H1 (cell line): ENCODE measurements around the gene PRKN.

Experiments
- CBX5 ChIP-seq: fragments of 300-800, 300-1000 bp; sonication (generic); IDR thresholded peaks from 2 replicates; pipeline ENCODE4 v1.7.1; 2016; ENCODE audit warnings: antibody characterized with exemption, low read length, low read depth
- CHD2 ChIP-seq: IDR thresholded peaks from 2 replicates; pipeline ENCODE4 v1.6.1; 2012; ENCODE audit warnings: low read length, improper control_type of control experiment
- CREB1 ChIP-seq: IDR thresholded peaks from 2 replicates; pipeline ENCODE4 v1.6.1; 2012; ENCODE audit warnings: inconsistent platforms
- E2F6 ChIP-seq: IDR thresholded peaks from 2 replicates; pipeline ENCODE4 v1.6.1; 2012; ENCODE audit warnings: inconsistent platforms
- EP300 ChIP-seq, 2 experiments: IDR thresholded peaks; 1 replicate in 1 of 2; 2 replicates in 1 of 2; pipeline ENCODE4 v1.6.1; 2011 to 2012; ENCODE audit warnings: low read depth in 2 of 2, low read length in 2 of 2, mild to moderate bottlenecking in 2 of 2, borderline replicate concordance in 1 of 2, inconsistent platforms in 1 of 2, moderate library complexity in 1 of 2
- EZH2 ChIP-seq: fragments of 200-600 bp; sonication (generic); IDR thresholded peaks from 2 replicates; pipeline ENCODE4 v1.7.1; 2012; ENCODE audit warnings: low read depth, mild to moderate bottlenecking, moderate library complexity, low read length, inconsistent platforms; ENCODE audit not compliant: severe bottlenecking
- GABPA ChIP-seq: IDR thresholded peaks from 2 replicates; pipeline ENCODE4 v1.6.1; 2011; ENCODE audit warnings: mild to moderate bottlenecking, low read length, moderate library complexity, borderline replicate concordance; ENCODE audit not compliant: insufficient read depth
- NRF1 ChIP-seq: IDR thresholded peaks from 2 replicates; pipeline ENCODE4 v1.6.1; 2011; ENCODE audit warnings: mild to moderate bottlenecking, low read depth, low read length, improper control_type of control experiment
- POLR2A ChIP-seq, 2 experiments: IDR thresholded peaks; 1 replicate in 1 of 2; 2 replicates in 1 of 2; pipeline ENCODE4 v1.6.1; 2011; ENCODE audit warnings: low read depth in 2 of 2, low read length in 2 of 2, mild to moderate bottlenecking in 2 of 2; ENCODE audit errors: control extremely low read depth in 1 of 2
- POLR2AphosphoS5 ChIP-seq: IDR thresholded peaks from 2 replicates; pipeline ENCODE4 v1.6.1; 2011; ENCODE audit warnings: low read depth, low read length
- RFX5 ChIP-seq: IDR thresholded peaks from 2 replicates; pipeline ENCODE4 v1.6.1; 2011; ENCODE audit warnings: low read depth, low read length, improper control_type of control experiment, borderline replicate concordance
- ZNF274 ChIP-seq: IDR thresholded peaks from 2 replicates; pipeline ENCODE4 v1.7.0; 2012; ENCODE audit warnings: low read length, borderline replicate concordance; ENCODE audit errors: extremely low read depth
- TF ChIP-seq, protein P1 (sequence below), 3 experiments: IDR thresholded peaks; 1 replicate in 2 of 3; 2 replicates in 1 of 3; pipeline versions ENCODE4 v1.5.1 to v1.6.1; 2011; ENCODE audit warnings: low read length in 3 of 3, mild to moderate bottlenecking in 3 of 3, inconsistent platforms in 2 of 3, low read depth in 1 of 3, moderate library complexity in 1 of 3; ENCODE audit not compliant: insufficient read depth in 1 of 3; ENCODE audit errors: control extremely low read depth in 1 of 3

GRCh38 chr6:161458201-161458951 lies 1269.2 kb downstream of the PRKN start:
- TF ChIP-seq RFX5: no peak
- TF ChIP-seq, protein P1, sequence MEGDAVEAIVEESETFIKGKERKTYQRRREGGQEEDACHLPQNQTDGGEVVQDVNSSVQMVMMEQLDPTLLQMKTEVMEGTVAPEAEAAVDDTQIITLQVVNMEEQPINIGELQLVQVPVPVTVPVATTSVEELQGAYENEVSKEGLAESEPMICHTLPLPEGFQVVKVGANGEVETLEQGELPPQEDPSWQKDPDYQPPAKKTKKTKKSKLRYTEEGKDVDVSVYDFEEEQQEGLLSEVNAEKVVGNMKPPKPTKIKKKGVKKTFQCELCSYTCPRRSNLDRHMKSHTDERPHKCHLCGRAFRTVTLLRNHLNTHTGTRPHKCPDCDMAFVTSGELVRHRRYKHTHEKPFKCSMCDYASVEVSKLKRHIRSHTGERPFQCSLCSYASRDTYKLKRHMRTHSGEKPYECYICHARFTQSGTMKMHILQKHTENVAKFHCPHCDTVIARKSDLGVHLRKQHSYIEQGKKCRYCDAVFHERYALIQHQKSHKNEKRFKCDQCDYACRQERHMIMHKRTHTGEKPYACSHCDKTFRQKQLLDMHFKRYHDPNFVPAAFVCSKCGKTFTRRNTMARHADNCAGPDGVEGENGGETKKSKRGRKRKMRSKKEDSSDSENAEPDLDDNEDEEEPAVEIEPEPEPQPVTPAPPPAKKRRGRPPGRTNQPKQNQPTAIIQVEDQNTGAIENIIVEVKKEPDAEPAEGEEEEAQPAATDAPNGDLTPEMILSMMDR (IDR thresholded peaks at IDR 0.05; ENCODE audit: control extremely low read depth in 1 of 3, insufficient read depth in 1 of 3, low read depth in 1 of 3, low read length in 3 of 3): no peak
- no peak for TF ChIP-seq CHD2
- no peak for TF ChIP-seq GABPA
- no peak for TF ChIP-seq POLR2A (IDR thresholded peaks at IDR 0.05; ENCODE audit: control extremely low read depth in 1 of 2, low read depth in 2 of 2, low read length in 2 of 2)
- no peak for TF ChIP-seq E2F6
- TF ChIP-seq EP300 (IDR thresholded peaks at IDR 0.05; ENCODE audit: borderline replicate concordance in 1 of 2, low read depth in 2 of 2, low read length in 2 of 2): no peak
- TF ChIP-seq NRF1: no peak
- no peak for TF ChIP-seq EZH2
- no peak for TF ChIP-seq CREB1
- TF ChIP-seq POLR2AphosphoS5: no peak
- TF ChIP-seq CBX5: no peak
- no peak for TF ChIP-seq ZNF274
